GOT3 (cell line): ENCODE results near the gene PTGDS.

Source experiments
- DNase-seq: peaks from one replicate; lab custom pipeline; 2025; ENCODE audit warnings: mixed read lengths; lab: John Stamatoyannopoulos, UW

PTGDS gene

DNA sequence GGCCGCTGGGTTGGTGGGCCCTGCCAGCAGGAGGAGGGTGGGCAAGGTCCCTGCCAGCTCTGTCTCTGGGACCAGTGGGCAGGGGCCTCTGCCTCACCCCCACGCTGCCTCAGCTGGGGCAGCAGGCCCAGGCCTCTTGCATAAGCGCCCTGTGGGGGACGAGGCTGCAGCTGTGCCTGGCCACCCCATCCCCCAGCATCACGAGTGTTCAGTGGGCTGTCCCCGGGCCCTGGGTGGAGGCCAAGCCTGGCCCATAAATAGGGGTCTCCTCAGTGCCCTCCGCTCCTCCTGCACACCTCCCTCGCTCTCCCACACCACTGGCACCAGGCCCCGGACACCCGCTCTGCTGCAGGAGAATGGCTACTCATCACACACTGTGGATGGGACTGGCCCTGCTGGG lies at the start of gene PTGDS:
Gene PTGDS, plus strand, starts transcription at position 282 of the 400 bp plus-strand sequence. Its CDS starts 75 bp downstream, at position 357.
- no peak for DNase-seq

DNA sequence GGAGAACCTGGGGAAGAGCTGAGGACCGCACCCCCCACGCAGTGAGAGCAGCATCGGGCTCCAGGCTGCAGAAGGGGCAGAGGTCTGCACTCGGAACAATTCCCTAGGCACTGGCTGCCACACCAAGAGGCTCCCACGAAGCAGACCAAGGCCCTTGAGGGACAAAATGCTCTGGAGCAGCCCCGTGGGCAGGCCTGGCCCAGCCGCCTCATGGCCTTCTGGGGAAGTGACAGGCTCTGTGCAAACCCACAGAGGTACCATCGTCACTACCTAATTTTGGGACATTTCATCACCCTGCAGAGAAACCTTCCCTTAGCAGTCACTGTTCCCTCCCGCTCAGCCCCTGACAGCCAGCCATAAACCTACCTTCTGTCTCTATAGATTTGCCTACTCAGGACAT lies 48.7 kb upstream of the PTGDS start:
- no peak for DNase-seq

GRCh38 chr9:136930014-136930413 lies 47.3 kb upstream of the PTGDS start:
- DNase-seq = no peak

- no peak for DNase-seq
Observed at GRCh38 chr9:136931611-136932130, 45.6 kb upstream of the PTGDS start.

DNA sequence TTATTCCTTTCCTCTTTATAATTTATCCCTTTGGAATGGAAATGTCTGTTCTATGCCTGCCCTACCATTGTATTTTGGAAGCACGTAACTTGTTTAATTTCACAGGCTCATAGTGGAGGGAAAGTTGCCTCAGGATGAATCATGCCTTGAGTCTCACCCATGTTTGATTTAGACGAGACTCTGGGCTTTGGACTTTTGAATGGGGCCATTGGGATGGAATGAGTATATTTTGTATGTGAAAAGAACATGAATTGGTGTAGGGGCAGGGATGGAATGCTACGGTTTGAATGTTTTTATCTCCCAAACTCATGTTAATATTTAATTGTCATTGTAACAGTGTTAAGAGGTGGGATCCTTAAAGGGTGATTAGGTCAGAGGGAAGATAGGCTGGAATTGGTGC lies 43.0 kb upstream of the PTGDS start:
- DNase-seq = no peak

- no peak for DNase-seq
Observed at GRCh38 chr9:136935651-136936050, 41.7 kb upstream of the PTGDS start.

DNA sequence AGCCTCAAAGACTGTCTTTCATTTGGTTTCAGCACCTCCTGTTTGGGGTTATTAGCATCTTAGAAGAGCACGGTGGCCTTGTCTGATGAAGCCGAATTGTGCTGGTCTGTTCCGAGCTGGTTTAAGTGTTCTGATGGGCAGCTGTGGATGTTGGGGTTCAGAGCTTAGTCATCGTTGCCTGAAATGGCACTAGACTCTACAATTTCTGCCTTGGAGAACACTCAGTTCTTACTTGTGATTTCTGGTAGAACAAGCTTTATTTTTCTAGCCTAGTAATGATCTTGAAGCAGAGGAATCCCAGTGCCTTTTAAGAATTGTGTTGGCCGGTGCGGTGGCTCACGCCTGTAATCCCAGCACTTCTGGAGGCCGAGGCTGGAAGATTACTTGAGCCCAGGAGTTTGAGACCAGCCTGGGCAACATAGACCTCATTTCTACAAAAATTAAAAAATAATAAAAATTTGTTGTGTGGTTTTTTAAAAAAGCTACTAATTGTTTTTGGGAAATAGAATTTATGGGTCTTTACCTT lies 40.6 kb upstream of the PTGDS start:
- no peak for DNase-seq

DNA sequence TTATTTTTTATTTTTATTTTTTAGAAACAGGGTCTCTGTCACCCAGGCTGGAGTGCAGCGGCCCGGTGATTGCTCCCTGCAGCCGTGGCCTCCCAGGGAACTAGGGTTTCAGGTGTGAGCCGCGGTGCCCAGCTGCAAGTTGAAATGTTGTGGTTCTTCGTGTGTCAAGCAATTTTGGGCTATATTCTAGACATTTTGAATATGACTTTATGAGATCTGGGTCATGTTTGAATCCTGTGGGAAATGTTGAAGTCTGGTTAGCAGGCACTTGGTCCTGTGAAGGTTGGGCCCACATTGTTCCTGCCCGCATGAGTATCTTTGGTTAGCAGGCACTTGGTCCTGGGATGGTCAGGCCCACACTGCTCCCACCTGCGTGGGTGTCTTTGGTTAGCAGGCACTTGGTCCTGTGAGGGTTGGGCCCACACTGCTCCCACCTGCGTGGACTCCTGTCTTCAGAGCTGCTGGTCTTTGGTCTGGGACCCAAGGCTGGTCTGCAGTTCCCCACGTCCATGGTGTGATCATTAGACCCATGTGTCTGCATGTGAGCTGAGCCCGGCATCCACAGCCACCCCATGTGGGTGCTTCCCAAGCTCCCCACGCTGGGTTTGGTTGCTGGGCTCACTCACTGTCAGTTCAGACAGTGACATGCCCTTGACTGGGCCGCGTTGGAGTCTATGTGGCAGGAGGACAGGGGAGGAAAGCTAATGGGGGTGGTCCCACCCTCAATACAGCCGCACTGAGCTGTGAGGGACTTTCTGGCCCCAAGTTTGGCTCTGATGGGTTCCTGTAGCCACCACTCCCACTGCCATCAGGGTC lies 39.9 kb upstream of the PTGDS start:
- no peak for DNase-seq

GRCh38 chr9:136939431-136939995 lies 37.8 kb upstream of the PTGDS start:
- DNase-seq = no peak

GRCh38 chr9:136939996-136940525 lies 37.2 kb upstream of the PTGDS start:
- DNase-seq = no peak

GRCh38 chr9:136940526-136941230 lies 36.6 kb upstream of the PTGDS start:
- DNase-seq = no peak

DNA sequence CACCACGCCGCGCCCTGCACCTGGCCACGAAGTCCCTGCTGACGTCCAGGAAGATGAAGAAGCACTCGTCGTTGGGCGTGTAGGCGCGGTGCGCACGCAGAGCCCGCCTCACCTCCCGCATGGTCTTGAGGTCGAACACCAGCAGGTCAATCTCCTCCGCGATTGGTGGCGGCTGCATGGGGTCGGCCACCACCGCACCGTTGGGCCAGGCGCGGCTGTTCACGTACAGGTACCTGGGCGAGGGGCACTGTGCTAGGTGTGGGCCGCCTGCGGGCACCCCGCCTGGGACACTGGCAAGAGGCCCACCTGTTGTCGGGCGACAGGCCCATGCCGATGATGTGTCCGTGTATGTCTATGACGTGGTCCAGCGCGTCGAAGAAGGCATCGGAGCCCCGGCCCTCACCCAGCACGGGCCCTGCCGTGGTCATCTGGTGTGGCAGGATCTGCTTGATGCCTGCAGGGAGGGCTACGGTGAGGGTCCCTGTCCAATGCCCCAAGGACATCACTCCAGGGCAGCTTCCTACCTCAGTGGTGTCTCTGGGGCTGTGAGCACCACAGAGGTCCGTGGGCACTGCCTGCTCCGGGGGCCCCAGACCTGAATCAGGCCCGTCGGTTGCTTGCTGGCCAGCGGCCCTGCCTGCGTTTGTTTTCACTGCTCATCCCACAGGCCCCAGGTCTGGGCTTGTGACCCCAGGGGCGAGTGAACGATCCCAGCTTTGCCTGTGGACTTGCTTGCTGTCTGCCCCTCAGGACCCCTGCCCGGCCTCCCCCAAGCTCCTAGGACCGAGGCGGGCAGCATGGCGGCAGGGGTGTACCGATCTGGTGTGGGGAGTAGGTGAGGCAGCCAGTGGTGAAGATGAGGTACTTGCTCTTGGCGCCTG lies 35.8 kb upstream of the PTGDS start:
- no peak for DNase-seq

GRCh38 chr9:136942112-136942880 lies 35.0 kb upstream of the PTGDS start:
- no peak for DNase-seq

GRCh38 chr9:136942881-136943230 lies 34.4 kb upstream of the PTGDS start:
- no peak for DNase-seq

GRCh38 chr9:136943291-136944211 lies 33.8 kb upstream of the PTGDS start:
- DNase-seq = no peak

DNA sequence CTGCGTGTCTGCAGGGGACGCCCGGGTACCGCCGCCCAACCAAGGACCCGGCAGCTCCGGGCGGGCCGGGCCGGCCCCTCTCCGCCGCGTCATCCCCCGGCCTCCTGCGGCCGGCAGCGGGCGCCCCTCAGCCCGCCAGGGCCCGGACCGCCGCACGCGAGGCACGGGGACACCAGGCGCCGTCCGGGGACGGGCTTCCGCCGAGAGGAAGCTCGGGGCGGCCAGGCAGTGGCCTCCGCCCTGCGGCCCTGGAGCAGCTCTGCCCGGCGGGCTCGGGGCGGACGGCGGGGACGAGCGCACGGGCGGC lies 33.1 kb upstream of the PTGDS start:
- peak; percentile 61 for DNase-seq

DNA sequence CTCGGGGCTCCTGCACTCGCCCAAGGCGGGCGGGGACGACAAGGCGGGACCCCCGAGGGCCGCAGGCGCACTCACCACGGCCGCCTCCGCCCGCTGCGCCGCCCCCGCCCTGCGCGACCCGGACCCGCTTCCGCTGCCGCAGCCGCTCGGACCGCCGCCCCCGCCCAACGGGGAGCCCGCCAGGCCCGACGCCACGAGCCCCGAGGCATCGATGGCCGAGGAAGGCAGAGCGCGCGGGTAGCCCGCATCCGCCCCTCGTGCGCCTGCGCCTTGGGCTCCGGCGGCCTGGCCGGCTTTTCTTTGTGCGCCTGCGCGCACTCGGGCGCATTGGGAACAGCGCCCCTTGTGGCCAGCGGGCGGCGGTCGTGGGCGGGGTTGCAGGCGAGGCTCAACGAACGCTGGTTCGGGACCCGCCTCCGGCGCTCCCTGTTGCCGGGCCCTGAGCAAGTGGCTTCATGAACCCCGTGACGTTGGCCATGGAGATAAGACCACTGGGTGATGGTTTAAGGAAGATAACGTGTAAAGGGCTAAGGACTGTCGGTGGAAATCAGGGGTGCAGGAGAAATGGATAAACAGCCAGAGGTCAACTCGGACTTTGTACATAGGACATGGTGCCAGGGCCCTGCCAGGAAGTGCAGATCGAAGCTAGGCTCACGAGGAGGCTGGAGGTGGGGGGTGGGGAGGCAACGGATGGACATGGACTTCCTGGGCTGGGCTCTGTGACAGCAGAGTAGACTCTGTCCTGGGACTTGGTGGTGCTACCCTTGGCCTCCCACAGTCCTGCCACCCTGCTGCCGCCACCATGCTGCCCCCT lies 32.6 kb upstream of the PTGDS start, which contains the start of the genes C8G and FBXW5:
Gene C8G, plus strand, starts transcription at position 725 of the 814 bp plus-strand sequence. Its CDS starts 78 bp downstream, at position 803.
Gene FBXW5, minus strand, starts transcription at position 220 of the 814 bp plus-strand sequence. CDS start 655 bp downstream, outside the sequence.
- peak; percentile 87 for DNase-seq
